CD14-positive monocyte (primary cell): ENCODE data around the gene CADM4. TPM values are rescaled to one million over a fixed set of nuclear protein-coding genes. Genes with fewer than 3 reads are reported as not detected.

ENCODE experiments used
- DNase-seq, 3 donors: peaks; one replicate each; pipeline ENCODE4 v3.0.0-alpha.2; 2011 to 2022
- H2AFZ ChIP-seq: 2 replicates; pipeline ENCODE4 v1.6.0; 2012; ENCODE audit warnings: mild to moderate bottlenecking, low read depth, low read length, inconsistent platforms; ENCODE audit not compliant: insufficient read depth, poor library complexity, severe bottlenecking
- H3K27ac ChIP-seq, 2 donors: 1 replicate in 1 of 2; 2 replicates in 1 of 2; pipeline ENCODE4 v1.5.1; 2012 to 2013; ENCODE audit warnings: low read length in 2 of 2, control low read depth in 1 of 2, inconsistent platforms in 1 of 2, low read depth in 1 of 2, mild to moderate bottlenecking in 1 of 2
- H3K27me3 ChIP-seq, 2 donors: one replicate each; pipeline versions ENCODE4 v1.6.0 to v1.6.1; 2011 to 2013; ENCODE audit warnings: low read length in 2 of 2; ENCODE audit not compliant: control insufficient read depth in 2 of 2, insufficient read depth in 2 of 2
- H3K36me3 ChIP-seq, 2 donors: replicated peaks in 1 of 2; 1 replicate in 1 of 2; 2 replicates in 1 of 2; pipeline versions ENCODE4 v1.5.1 to v1.6.1; 2012 to 2013; ENCODE audit warnings: low read length in 2 of 2, control low read depth in 1 of 2, inconsistent platforms in 1 of 2, mild to moderate bottlenecking in 1 of 2; ENCODE audit not compliant: insufficient read depth in 2 of 2, control insufficient read depth in 1 of 2
- H3K4me1 ChIP-seq, 2 donors: 1 replicate in 1 of 2; 2 replicates in 1 of 2; pipeline versions ENCODE4 v1.5.1 to v1.6.1; 2012 to 2013; ENCODE audit warnings: low read length in 2 of 2, control low read depth in 1 of 2, inconsistent platforms in 1 of 2, mild to moderate bottlenecking in 1 of 2, moderate library complexity in 1 of 2; ENCODE audit not compliant: insufficient read depth in 2 of 2, control insufficient read depth in 1 of 2
- H3K4me2 ChIP-seq: replicated peaks from 2 replicates; pipeline ENCODE3; 2012; ENCODE audit warnings: low read length, moderate library complexity, mild to moderate bottlenecking; ENCODE audit not compliant: poor library complexity, severe bottlenecking; ENCODE audit errors: extremely low read depth
- H3K4me3 ChIP-seq, 3 experiments: fragments of 200-600 bp in 1 of 3; sonication (generic) in 1 of 3; replicated peaks in 1 of 3; 1 replicate in 2 of 3; 2 replicates in 1 of 3; pipeline ENCODE4 v1.5.1; 2011 to 2013; ENCODE audit warnings: low read length in 3 of 3, mild to moderate bottlenecking in 3 of 3, control low read depth in 2 of 3, low read depth in 2 of 3, inconsistent platforms in 1 of 3, moderate library complexity in 1 of 3
- H3K79me2 ChIP-seq: 2 replicates; pipeline ENCODE4 v1.6.0; 2012; ENCODE audit warnings: mild to moderate bottlenecking, control low read depth, inconsistent platforms, low read length, moderate library complexity; ENCODE audit not compliant: insufficient read depth
- H3K9ac ChIP-seq: 2 replicates; pipeline ENCODE4 v1.6.0; 2017; ENCODE audit warnings: low read length, mild to moderate bottlenecking; ENCODE audit not compliant: insufficient read depth, poor library complexity, severe bottlenecking
- H3K9me3 ChIP-seq, 2 donors: replicated peaks in 1 of 2; 1 replicate in 1 of 2; 2 replicates in 1 of 2; pipeline versions ENCODE4 v1.5.1 to v1.6.1; 2012 to 2013; ENCODE audit warnings: low read length in 2 of 2, control low read depth in 1 of 2; ENCODE audit not compliant: control insufficient read depth in 1 of 2, insufficient read depth in 1 of 2
- H4K20me1 ChIP-seq: 2 replicates; pipeline ENCODE4 v1.6.0; 2012; ENCODE audit warnings: mild to moderate bottlenecking, low read length, control low read depth, moderate library complexity; ENCODE audit not compliant: insufficient read depth
- H3K27ac Mint-ChIP-seq, 7 donors: one replicate each; pipeline ENCODE4 v1.8.0; 2020; ENCODE audit warnings: mild to moderate bottlenecking in 7 of 7, mixed read lengths in 7 of 7, moderate library complexity in 6 of 7, inconsistent platforms in 2 of 7
- H3K27me3 Mint-ChIP-seq, 3 donors: one replicate each; pipeline ENCODE4 v1.8.0; 2021 to 2022; ENCODE audit warnings: low read depth in 3 of 3, mild to moderate bottlenecking in 3 of 3, mixed read lengths in 3 of 3, moderate library complexity in 3 of 3, inconsistent platforms in 1 of 3
- H3K36me3 Mint-ChIP-seq, 2 donors: one replicate each; pipeline ENCODE4 v1.8.0; 2020; ENCODE audit warnings: mixed read lengths in 2 of 2, inconsistent platforms in 1 of 2, mild to moderate bottlenecking in 1 of 2
- H3K4me1 Mint-ChIP-seq: one replicate; pipeline ENCODE4 v1.8.0; 2020; ENCODE audit warnings: mild to moderate bottlenecking, mixed read lengths
- H3K4me3 Mint-ChIP-seq, 2 donors: one replicate each; pipeline ENCODE4 v1.8.0; 2020; ENCODE audit warnings: mild to moderate bottlenecking in 2 of 2, mixed read lengths in 2 of 2, moderate library complexity in 1 of 2
- H3K9me3 Mint-ChIP-seq, 7 donors: one replicate each; pipeline ENCODE4 v1.8.0; 2020 to 2022; ENCODE audit warnings: mixed read lengths in 7 of 7, mild to moderate bottlenecking in 6 of 7, moderate library complexity in 6 of 7, inconsistent platforms in 2 of 7
- WGBS: methylation state at CpG from one replicate; pipeline ENCODE4 v1.1.5; 2013; ENCODE audit warnings: missing lambda C conversion rate; ENCODE audit not compliant: insufficient coverage; 5-methylcytosine and 5-hydroxymethylcytosine counted together
- intact Hi-C, 2 donors: fragments of 100-400 bp; cut with micrococcal nuclease; formaldehyde crosslinking; loops; one replicate each; pipeline versions ENCODE4 v1.15.0 to v1.15.1; 2023
- polyA plus RNA-seq, 3 donors: library from polyadenylated mRNA; depleted of rRNA in 1 of 3; unstranded in 2 of 3; stranded (reverse) in 1 of 3; fragments of 300-500 nt in 2 of 3; fragments of >200 nt in 1 of 3; fragmentation: Illumina TruSeq in 2 of 3; gene quantifications; 1 replicate in 2 of 3; 2 replicates in 1 of 3; pipeline ENCODE4 v1.2.3, GENCODE V29; 2012 to 2021
- TF ChIP-seq, protein P1 (sequence below): fragments of 200-600 bp; IDR thresholded peaks from one replicate; pipeline ENCODE4 v1.8.0; 2022; ENCODE audit warnings: antibody characterized with exemption, mild to moderate bottlenecking

CADM4 gene
- polyA plus RNA-seq, 3 donors: 0.10 to 0.91 (median 0.31) TPM

DNA sequence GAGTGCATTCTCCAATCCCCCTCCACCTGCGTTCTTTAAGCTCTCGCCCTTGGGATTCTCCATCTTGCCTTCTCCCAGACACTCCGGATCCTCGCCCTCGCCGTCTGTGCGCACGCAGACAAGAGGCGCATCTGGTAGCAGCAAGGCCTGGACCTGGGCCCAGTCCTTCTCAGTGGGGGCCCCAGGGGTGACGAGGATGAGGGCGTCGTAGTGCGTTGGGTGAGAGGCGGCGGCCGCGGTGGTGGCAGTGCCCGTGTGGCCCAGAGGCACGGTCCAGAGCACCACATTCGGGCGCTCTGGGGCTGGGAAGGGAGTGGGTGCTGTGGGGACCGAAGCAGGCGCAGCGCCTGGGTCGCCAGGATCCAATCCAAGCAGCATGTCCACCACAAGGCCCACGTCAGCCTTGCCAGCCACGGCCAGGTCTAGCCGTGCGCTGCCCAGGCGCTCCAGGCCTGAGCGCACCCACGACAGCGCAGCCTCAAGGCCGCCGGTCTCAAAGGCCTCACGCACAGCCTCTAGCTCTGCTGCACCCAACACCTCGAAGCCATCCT is 46.8 kb downstream of the CADM4 start:
- Mint-ChIP-seq H3K27me3 (peaks cover 0 to 3% (median 0%) of the 10 kb centered on the region in 3 donors), H3K36me3 (peaks cover 40 to 51% of the 10 kb centered on the region in 2 donors), H3K4me3 (peak overlapping the region in 1 of 2 donors; percentile 53), H3K27ac (no peak overlapping the region), H3K9me3 (no peaks in the 10 kb centered on the region), H3K4me1 (peaks cover 23% of the 10 kb centered on the region)
- peaks cover 20 to 31% of the 10 kb centered on the region in 2 donors for H3K36me3 ChIP-seq
- H3K79me2 ChIP-seq: peaks cover 21% of the 10 kb centered on the region
- no peak overlapping the region for H2AFZ ChIP-seq
- TF ChIP-seq, protein P1, sequence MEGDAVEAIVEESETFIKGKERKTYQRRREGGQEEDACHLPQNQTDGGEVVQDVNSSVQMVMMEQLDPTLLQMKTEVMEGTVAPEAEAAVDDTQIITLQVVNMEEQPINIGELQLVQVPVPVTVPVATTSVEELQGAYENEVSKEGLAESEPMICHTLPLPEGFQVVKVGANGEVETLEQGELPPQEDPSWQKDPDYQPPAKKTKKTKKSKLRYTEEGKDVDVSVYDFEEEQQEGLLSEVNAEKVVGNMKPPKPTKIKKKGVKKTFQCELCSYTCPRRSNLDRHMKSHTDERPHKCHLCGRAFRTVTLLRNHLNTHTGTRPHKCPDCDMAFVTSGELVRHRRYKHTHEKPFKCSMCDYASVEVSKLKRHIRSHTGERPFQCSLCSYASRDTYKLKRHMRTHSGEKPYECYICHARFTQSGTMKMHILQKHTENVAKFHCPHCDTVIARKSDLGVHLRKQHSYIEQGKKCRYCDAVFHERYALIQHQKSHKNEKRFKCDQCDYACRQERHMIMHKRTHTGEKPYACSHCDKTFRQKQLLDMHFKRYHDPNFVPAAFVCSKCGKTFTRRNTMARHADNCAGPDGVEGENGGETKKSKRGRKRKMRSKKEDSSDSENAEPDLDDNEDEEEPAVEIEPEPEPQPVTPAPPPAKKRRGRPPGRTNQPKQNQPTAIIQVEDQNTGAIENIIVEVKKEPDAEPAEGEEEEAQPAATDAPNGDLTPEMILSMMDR: no peak
- H3K27ac ChIP-seq: no peak overlapping the region
- WGBS: 97% methylated on average over 33 of the region's 37 CpGs
- H3K4me1 ChIP-seq: peaks cover 31 to 35% of the 10 kb centered on the region in 2 donors
- H3K27me3 ChIP-seq: no peaks in the 10 kb centered on the region
- no peak overlapping the region for H3K4me2 ChIP-seq
- intact Hi-C loops: loop anchor here in 1 of 2 donors (10.0 kb wide), 1 partner anchor 58 kb away; the partner anchor contains the start of gene ZNF575
- no peak overlapping the region for H3K9ac ChIP-seq
- H4K20me1 ChIP-seq: peaks cover 15% of the 10 kb centered on the region
- H3K4me3 ChIP-seq: no peak overlapping the region
- no peaks in the 10 kb centered on the region for H3K9me3 ChIP-seq
- no peak for DNase-seq

DNA sequence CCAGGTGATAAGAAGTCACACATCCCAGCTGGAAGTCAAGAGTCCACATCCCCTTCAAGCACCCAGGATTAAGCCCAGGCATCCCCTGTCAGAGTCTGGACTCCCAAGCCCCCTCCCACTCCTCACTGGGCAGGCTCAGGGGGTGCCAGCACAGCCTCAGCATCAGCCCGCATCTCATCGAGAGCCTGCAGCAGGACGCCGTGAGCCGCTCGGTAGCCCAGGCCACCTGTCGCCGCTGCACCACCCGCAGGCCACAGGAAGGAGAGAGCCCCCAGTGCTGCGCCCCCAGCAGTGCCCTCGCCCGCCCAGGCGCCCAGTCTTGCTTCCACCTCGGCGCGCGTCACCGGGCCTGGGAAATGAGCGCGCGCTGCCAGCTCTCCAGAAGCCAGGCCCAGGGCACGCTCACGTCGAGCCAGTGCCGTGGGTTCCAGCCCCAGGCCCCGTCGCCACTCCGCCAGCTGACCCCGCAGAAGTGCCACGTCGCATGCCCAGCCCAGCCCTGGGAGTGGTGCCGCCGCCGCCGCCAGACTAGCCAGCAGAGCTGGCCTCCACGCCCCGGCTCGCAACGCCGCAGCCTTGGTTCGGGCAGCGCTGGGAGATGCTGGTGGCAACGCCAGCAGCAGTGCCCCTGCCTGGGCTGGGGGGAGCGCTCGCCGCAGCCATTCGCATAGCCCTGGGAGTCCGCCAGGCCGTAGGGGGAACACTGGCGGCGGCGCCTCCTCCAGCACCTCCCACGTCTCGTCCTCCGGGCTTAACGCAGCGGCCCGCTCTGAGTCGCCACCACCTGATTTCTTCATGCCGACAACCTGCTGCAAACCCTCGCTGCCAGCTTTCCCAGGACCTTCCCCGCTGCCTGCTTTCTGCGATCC is 47.5 kb downstream of the CADM4 start:
- intact Hi-C loops: loop anchor here in 1 of 2 donors (10.0 kb wide), 1 partner anchor 57 kb away; the partner anchor contains the start of gene ZNF575
- Histone ChIP-seq H4K20me1 (peaks cover 15% of the 10 kb centered on the region), H3K27ac (no peak overlapping the region), H3K4me3 (no peak overlapping the region), H3K4me1 (peaks cover 23 to 28% of the 10 kb centered on the region in 2 donors), H3K36me3 (peaks cover 20 to 31% of the 10 kb centered on the region in 2 donors), H3K27me3 (no peaks in the 10 kb centered on the region), H3K79me2 (peaks cover 14% of the 10 kb centered on the region), H3K9ac (no peak overlapping the region), H2AFZ (no peak overlapping the region), H3K4me2 (no peak overlapping the region), H3K9me3 (no peaks in the 10 kb centered on the region)
- Mint-ChIP-seq H3K4me3 (no peak overlapping the region), H3K27ac (no peak overlapping the region), H3K9me3 (no peaks in the 10 kb centered on the region), H3K4me1 (peaks cover 16% of the 10 kb centered on the region), H3K27me3 (peaks cover 0 to 3% (median 0%) of the 10 kb centered on the region in 3 donors), H3K36me3 (peaks cover 40 to 54% of the 10 kb centered on the region in 2 donors)
- no peak for DNase-seq
- WGBS: 97% methylated on average over 60 of the region's 63 CpGs
- TF ChIP-seq, protein P1: no peak
